Pancreas (tissue), 10 donors: ENCODE results near the gene FRYL. TPM values are rescaled to one million over a fixed set of nuclear protein-coding genes. Genes with fewer than 3 reads are reported as not detected.
"Not testable (repeated sequence)": the region's sequence is repeated elsewhere in the genome, so short reads cannot be mapped to it uniquely, and the experiment has no call there.

Experiments used
- ATAC-seq, 4 donors: fragments of 200-7000 bp; cut with Tn5 transposase; one replicate each; pipeline versions ENCODE4 v1.8.0 to v1.9.1; 2020; ENCODE audit warnings: mild to moderate bottlenecking in 4 of 4, moderate library complexity in 4 of 4
- DNase-seq, 6 donors: peaks; one replicate each; pipeline ENCODE4 v3.0.0-alpha.2; 2020
- FAIRE-seq: peaks from 2 replicates; lab custom pipeline; 2012; peaks lifted over from hg19 to GRCh38; lab: Jason Lieb, UNC
- H3K27ac ChIP-seq, 4 donors: fragments of 200-600 bp; sonication (generic); 1 replicate in 3 of 4; 2 replicates in 1 of 4; pipeline versions ENCODE4 v1.5.0 to v1.8.0; 2020
- H3K27me3 ChIP-seq, 4 donors: fragments of 200-600 bp; one replicate each; pipeline ENCODE4 v1.8.0; 2021
- H3K36me3 ChIP-seq, 3 donors: fragments of 200-600 bp; sonication (generic) in 1 of 3; one replicate each; pipeline versions ENCODE4 v1.5.0 to v1.8.0; 2020 to 2021
- H3K4me1 ChIP-seq, 3 donors: fragments of 200-600 bp; one replicate each; pipeline ENCODE4 v1.8.0; 2021
- H3K4me3 ChIP-seq, 4 donors: fragments of 200-600 bp; sonication (generic) in 2 of 4; one replicate each; pipeline versions ENCODE4 v1.5.0 to v1.8.0; 2020 to 2021
- H3K9me3 ChIP-seq, 4 donors: fragments of 200-600 bp; one replicate each; pipeline ENCODE4 v1.8.0; 2021
- CTCF ChIP-seq, 4 donors: fragments of 200-600 bp; sonication (generic) in 3 of 4; IDR thresholded peaks; one replicate each; pipeline versions ENCODE4 v1.5.0 to v1.8.0; 2021; ENCODE audit warnings: antibody characterized with exemption in 4 of 4
- WGBS, 2 donors: extraction: QIAGEN DNeasy Blood & Tissue Kit; methylation state at CpG; one replicate each; pipeline ENCODE4 v1.1.7; 2013; 5-methylcytosine and 5-hydroxymethylcytosine counted together
- intact Hi-C, 3 donors: fragments of 100-400 bp; cut with DNase I; formaldehyde crosslinking; loops; one replicate each; pipeline versions ENCODE4 v1.11.1 to v1.14.2; 2022
- polyA plus RNA-seq, 2 donors: library from polyadenylated mRNA; stranded (reverse); fragments of 200-250 nt; gene quantifications; one replicate each; pipeline ENCODE4 v1.2.3, GENCODE V29; 2013
- total RNA-seq, 6 donors: library from RNA; stranded (reverse); fragmentation: NEBNext Ultra II Directional in 4 of 6; extraction: Animal tissue kit (Norgen Biotek cat#: 25700) in 4 of 6; gene quantifications; one replicate each; pipeline versions ENCODE4 v1.2.1 to v1.2.4, GENCODE V29; 2021 to 2023
- donor health status: healthy with polysubstance abuse.
- donor health status: DM: no; HTN: no; CAD: no; lungs with moderate emphysema.
- donor health status: DM: no; HTN: no; CAD: no.
- donor health status: control.
- donor health status: control.
- donor health status: Bipolar disorder and iron deficiency.
- donor health status: DM: yes; HTN: yes; CAD: no.
- donor health status: DM: no; HTN: no; CAD: no.
- donor health status: DM: no; HTN: no; CAD: no.
- donor health status: DM: yes; HTN: yes; CAD: no.

FRYL gene
- total and polyA plus RNA-seq, 8 donors, result 9.1 to 38.7 (median 20.7) TPM

GRCh38 chr4:48738856-48739255 lies 41.2 kb downstream of the FRYL start:
- intact Hi-C loops, result no loop called here
- no peaks in the 10 kb centered on the region for H3K36me3 ChIP-seq
- no peaks in the 10 kb centered on the region for H3K9me3 ChIP-seq
- H3K4me3 ChIP-seq, result no peak overlapping the region
- FAIRE-seq (no peak), ATAC-seq (no peak), DNase-seq (no peak)
- no peaks in the 10 kb centered on the region for H3K27me3 ChIP-seq
- 98 to 100% methylated on average over 3 of the region's 3 CpGs for WGBS, 2 donors
- no peak overlapping the region for H3K27ac ChIP-seq
- peaks cover 0 to 7% (median 4%) of the 10 kb centered on the region in 3 donors for H3K4me1 ChIP-seq
- no peak for TF ChIP-seq CTCF (IDR thresholded peaks at IDR 0.05)

- FAIRE-seq, H3K36me3 ChIP-seq, H3K9me3 ChIP-seq, H3K27ac ChIP-seq, H3K27me3 ChIP-seq, H3K4me3 ChIP-seq, DNase-seq, intact Hi-C loops, ATAC-seq: not testable (repeated sequence)
- WGBS, 2 donors, result 89 to 92% methylated on average over 15 of the region's 15 CpGs
- peaks cover 0 to 17% (median 3%) of the 10 kb centered on the region in 3 donors for H3K4me1 ChIP-seq
Observed at GRCh38 chr4:48728906-48729496, 51.1 kb downstream of the FRYL start.

- no peak for TF ChIP-seq CTCF (IDR thresholded peaks at IDR 0.05)
- WGBS, 2 donors, result 76 to 78% methylated on average over 2 of the region's 2 CpGs
- peaks cover 0 to 18% (median 0%) of the 10 kb centered on the region in 3 donors for H3K4me1 ChIP-seq
- H3K9me3 ChIP-seq, result no peaks in the 10 kb centered on the region
- DNase-seq (no peak), ATAC-seq (no peak), FAIRE-seq (no peak)
- intact Hi-C loops, result no loop called here
- H3K4me3 ChIP-seq, result no peak overlapping the region
- H3K27me3 ChIP-seq, result no peaks in the 10 kb centered on the region
- H3K27ac ChIP-seq, result no peak overlapping the region
- no peaks in the 10 kb centered on the region for H3K36me3 ChIP-seq
Observed at GRCh38 chr4:48727666-48728459, 52.2 kb downstream of the FRYL start.

- whole genome bisulfite sequencing, 2 donors, result 78 to 80% methylated on average over 7 of the region's 7 CpGs
- ATAC-seq, result no peak
Observed at GRCh38 chr4:48725414-48725813, 54.7 kb downstream of the FRYL start.

More at GRCh38 chr4:48725414-48725813, 54.7 kb downstream of the FRYL start:
- H3K4me1 ChIP-seq, result peaks cover 0 to 21% (median 0%) of the 10 kb centered on the region in 3 donors
- no peak for DNase-seq
- intact Hi-C loops, result no loop called here
- no peak overlapping the region for H3K4me3 ChIP-seq
- H3K27me3 ChIP-seq, result no peaks in the 10 kb centered on the region
- no peak overlapping the region for H3K27ac ChIP-seq
- no peak for TF ChIP-seq CTCF (IDR thresholded peaks at IDR 0.05)
- H3K9me3 ChIP-seq, result no peaks in the 10 kb centered on the region
- H3K36me3 ChIP-seq, result no peaks in the 10 kb centered on the region
- no peak for FAIRE-seq
